ENCODE results near the gene TTPAL. TPM values are rescaled to one million over a fixed set of nuclear protein-coding genes. Genes with fewer than 3 reads are reported as not detected.

Gene TTPAL
- total RNA-seq, 1 experiment from 2014 or later = 21.1 TPM

DNA sequence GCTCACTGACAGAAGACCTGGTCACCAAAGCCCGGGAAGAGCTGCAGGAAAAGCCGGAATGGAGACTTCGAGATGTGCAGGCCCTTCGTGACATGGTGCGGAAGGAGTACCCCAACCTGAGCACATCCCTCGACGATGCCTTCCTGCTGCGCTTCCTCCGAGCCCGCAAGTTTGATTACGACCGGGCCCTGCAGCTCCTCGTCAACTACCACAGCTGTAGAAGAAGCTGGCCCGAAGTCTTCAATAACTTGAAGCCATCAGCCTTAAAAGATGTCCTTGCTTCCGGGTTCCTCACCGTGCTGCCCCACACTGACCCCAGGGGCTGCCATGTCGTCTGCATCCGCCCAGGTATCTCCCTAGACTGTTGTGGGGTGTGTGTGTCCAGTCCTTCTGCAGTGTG is 4.4 kb downstream of the TTPAL start:
- H3K27ac ChIP-seq (ENCODE audit: insufficient read length, low read depth, low read length) = no peak overlapping the region
- WGBS (ENCODE audit: extremely low coverage, insufficient read length, low lambda C conversion rate) = no CpG with 5 or more reads among the region's 18 CpGs

More for the DNA sequence above, 4.4 kb downstream of the TTPAL start:
- Histone ChIP-seq H4K91ac (ENCODE audit: insufficient read length, low read depth, low read length) (no peak overlapping the region), H3K27me3 (ENCODE audit: insufficient read depth, low read length) (no peaks in the 10 kb centered on the region; the same call in 1 of the 2 replicates), H3K18ac (ENCODE audit: insufficient read length, low read depth, low read length) (no peak overlapping the region), H3K14ac (ENCODE audit: insufficient read depth, low read length) (no peak overlapping the region), H4K5ac (ENCODE audit: insufficient read length, low read depth, low read length) (no peak overlapping the region), H2BK5ac (ENCODE audit: insufficient read length, low read length) (no peak overlapping the region), H3K9me3 (ENCODE audit: control insufficient read depth, low read depth, low read length) (no peaks in the 10 kb centered on the region), H2BK12ac (ENCODE audit: insufficient read length, low read depth, low read length) (no peak overlapping the region), H4K20me1 (ENCODE audit: control insufficient read depth, insufficient read depth, insufficient read length) (no peaks in the 10 kb centered on the region), H3K4me1 (ENCODE audit: insufficient read depth, low read length) (peaks cover 3% of the 10 kb centered on the region; the same call in 1 of the 2 replicates), H2BK20ac (ENCODE audit: low read depth, low read length, poor library complexity, severe bottlenecking) (no peak overlapping the region), H3K9ac (ENCODE audit: extremely low read depth, insufficient read length, low read length) (no peak overlapping the region), H4K8ac (replicated peaks; ENCODE audit: insufficient read length, low read depth, low read length) (no peak overlapping the region), H3K56ac (ENCODE audit: insufficient read length, low read depth, low read length) (no peak overlapping the region), H3K79me1 (ENCODE audit: insufficient read depth, low read depth, low read length, poor library complexity, severe bottlenecking) (no peaks in the 10 kb centered on the region), H2AK5ac (ENCODE audit: insufficient read length, low read length) (no peak overlapping the region), H3K79me2 (ENCODE audit: insufficient read depth, low read length) (no peaks in the 10 kb centered on the region), H2AFZ (ENCODE audit: low read length) (no peak overlapping the region), H3K23ac (ENCODE audit: insufficient read length, low read depth, low read length) (no peak overlapping the region), H3K23me2 (ENCODE audit: insufficient read length, low read depth, low read length, poor library complexity, severe bottlenecking) (no peaks in the 10 kb centered on the region), H3K4me2 (ENCODE audit: insufficient read depth, insufficient read length, low read length) (no peak overlapping the region), H2BK120ac (ENCODE audit: low read depth, low read length, poor library complexity, severe bottlenecking) (no peak overlapping the region), H3T11ph (ENCODE audit: low read length) (no peak overlapping the region), H2BK15ac (ENCODE audit: low read depth, low read length) (no peak overlapping the region), H3K4ac (ENCODE audit: low read depth, low read length) (no peak overlapping the region)
- H3K4me1 Mint-ChIP-seq = peaks cover 13 to 15% of the 10 kb centered on the region in 2 experiments
- no peak for DNase-seq
- TF ChIP-seq, protein P1, sequence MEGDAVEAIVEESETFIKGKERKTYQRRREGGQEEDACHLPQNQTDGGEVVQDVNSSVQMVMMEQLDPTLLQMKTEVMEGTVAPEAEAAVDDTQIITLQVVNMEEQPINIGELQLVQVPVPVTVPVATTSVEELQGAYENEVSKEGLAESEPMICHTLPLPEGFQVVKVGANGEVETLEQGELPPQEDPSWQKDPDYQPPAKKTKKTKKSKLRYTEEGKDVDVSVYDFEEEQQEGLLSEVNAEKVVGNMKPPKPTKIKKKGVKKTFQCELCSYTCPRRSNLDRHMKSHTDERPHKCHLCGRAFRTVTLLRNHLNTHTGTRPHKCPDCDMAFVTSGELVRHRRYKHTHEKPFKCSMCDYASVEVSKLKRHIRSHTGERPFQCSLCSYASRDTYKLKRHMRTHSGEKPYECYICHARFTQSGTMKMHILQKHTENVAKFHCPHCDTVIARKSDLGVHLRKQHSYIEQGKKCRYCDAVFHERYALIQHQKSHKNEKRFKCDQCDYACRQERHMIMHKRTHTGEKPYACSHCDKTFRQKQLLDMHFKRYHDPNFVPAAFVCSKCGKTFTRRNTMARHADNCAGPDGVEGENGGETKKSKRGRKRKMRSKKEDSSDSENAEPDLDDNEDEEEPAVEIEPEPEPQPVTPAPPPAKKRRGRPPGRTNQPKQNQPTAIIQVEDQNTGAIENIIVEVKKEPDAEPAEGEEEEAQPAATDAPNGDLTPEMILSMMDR (conservative IDR thresholded peaks at IDR 0.05) = no peak
- no peak overlapping the region for H3K4me3 Mint-ChIP-seq
- H3K36me3 Mint-ChIP-seq (ENCODE audit: insufficient read depth in 1 of 3, low read depth in 3 of 3) = peaks cover 8 to 38% (median 22%) of the 10 kb centered on the region in 3 experiments; a peak in 6 of 7 replicates
- no peaks in the 10 kb centered on the region for H3K9me3 Mint-ChIP-seq
- H3K27ac Mint-ChIP-seq = no peak overlapping the region
- no peaks in the 10 kb centered on the region for H3K27me3 Mint-ChIP-seq (ENCODE audit: low read depth)

Data from H9 (cell line).